Measurements from ENCODE around the gene ADAMTS9.

GRCh38 chr3:64552160-64552559, 135.6 kb downstream of the ADAMTS9 start:
- TF ChIP-seq MAX (IDR thresholded peaks at IDR 0.05) (no peak), RAD21 (IDR thresholded peaks at IDR 0.05; ENCODE audit: low read depth) (no peak), CEBPB (IDR thresholded peaks at IDR 0.05) (no peak), YY1 (IDR thresholded peaks at IDR 0.05; ENCODE audit: low read depth) (no peak), FOXM1 (IDR thresholded peaks at IDR 0.05; ENCODE audit: borderline replicate concordance, low read depth) (no peak), EP300 (IDR thresholded peaks at IDR 0.05; ENCODE audit: borderline replicate concordance) (no peak), TAF1 (IDR thresholded peaks at IDR 0.05; ENCODE audit: low read depth) (no peak), NFIC (IDR thresholded peaks at IDR 0.05) (no peak)

Data from Ishikawa (cell line).